ENCODE measurements around the gene EID2. TPM values are rescaled to one million over a fixed set of nuclear protein-coding genes. Genes with fewer than 3 reads are reported as not detected.

Gene EID2
- total and polyA plus RNA-seq, 2 of the 13 experiments (the other 11 are each of a cell fraction or from before 2014, with no cell fraction given): 3.7 to 14.1 TPM

DNA sequence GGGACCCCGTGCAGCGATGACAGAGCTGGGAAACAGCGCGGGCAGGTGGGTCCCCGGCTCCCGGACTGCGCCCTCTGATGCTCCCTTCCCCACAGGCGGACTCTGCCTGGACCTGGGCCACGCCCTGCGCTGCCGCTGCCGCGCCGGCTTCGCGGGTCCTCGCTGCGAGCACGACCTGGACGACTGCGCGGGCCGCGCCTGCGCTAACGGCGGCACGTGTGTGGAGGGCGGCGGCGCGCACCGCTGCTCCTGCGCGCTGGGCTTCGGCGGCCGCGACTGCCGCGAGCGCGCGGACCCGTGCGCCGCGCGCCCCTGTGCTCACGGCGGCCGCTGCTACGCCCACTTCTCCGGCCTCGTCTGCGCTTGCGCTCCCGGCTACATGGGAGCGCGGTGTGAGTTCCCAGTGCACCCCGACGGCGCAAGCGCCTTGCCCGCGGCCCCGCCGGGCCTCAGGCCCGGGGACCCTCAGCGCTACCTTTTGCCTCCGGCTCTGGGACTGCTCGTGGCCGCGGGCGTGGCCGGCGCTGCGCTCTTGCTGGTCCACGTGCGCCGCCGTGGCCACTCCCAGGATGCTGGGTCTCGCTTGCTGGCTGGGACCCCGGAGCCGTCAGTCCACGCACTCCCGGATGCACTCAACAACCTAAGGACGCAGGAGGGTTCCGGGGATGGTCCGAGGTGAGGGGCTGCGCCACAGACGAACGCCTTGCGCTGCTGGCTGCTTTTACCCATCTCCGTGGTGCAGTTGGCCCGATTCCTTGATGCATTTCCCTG, 32.8 kb downstream of the EID2 start (continued):
- no peak for TF ChIP-seq ZBTB46 (CRISPR knock-in tag; IDR thresholded peaks at IDR 0.05; ENCODE audit: borderline replicate concordance)
- TF ChIP-seq, protein P1, sequence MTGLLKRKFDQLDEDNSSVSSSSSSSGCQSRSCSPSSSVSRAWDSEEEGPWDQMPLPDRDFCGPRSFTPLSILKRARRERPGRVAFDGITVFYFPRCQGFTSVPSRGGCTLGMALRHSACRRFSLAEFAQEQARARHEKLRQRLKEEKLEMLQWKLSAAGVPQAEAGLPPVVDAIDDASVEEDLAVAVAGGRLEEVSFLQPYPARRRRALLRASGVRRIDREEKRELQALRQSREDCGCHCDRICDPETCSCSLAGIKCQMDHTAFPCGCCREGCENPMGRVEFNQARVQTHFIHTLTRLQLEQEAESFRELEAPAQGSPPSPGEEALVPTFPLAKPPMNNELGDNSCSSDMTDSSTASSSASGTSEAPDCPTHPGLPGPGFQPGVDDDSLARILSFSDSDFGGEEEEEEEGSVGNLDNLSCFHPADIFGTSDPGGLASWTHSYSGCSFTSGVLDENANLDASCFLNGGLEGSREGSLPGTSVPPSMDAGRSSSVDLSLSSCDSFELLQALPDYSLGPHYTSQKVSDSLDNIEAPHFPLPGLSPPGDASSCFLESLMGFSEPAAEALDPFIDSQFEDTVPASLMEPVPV (CRISPR knock-in tag; IDR thresholded peaks at IDR 0.05): peak; percentile 91; the same call in 1 of the 2 replicates
- peak; percentile 41; the same call in 1 of the 2 replicates for TF ChIP-seq ZNF354B (CRISPR knock-in tag; IDR thresholded peaks at IDR 0.05)
- peak; percentile 52; the same call in 1 of the 2 replicates for TF ChIP-seq NAIF1 (CRISPR knock-in tag; IDR thresholded peaks at IDR 0.05; ENCODE audit: borderline replicate concordance)
- peak; percentile 84; the same call in 1 of the 2 replicates for TF ChIP-seq CERS6 (CRISPR knock-in tag; IDR thresholded peaks at IDR 0.05)
- no peak for TF ChIP-seq ZNF569 (CRISPR knock-in tag; IDR thresholded peaks at IDR 0.05; ENCODE audit: borderline replicate concordance)
- TF ChIP-seq, protein P2, sequence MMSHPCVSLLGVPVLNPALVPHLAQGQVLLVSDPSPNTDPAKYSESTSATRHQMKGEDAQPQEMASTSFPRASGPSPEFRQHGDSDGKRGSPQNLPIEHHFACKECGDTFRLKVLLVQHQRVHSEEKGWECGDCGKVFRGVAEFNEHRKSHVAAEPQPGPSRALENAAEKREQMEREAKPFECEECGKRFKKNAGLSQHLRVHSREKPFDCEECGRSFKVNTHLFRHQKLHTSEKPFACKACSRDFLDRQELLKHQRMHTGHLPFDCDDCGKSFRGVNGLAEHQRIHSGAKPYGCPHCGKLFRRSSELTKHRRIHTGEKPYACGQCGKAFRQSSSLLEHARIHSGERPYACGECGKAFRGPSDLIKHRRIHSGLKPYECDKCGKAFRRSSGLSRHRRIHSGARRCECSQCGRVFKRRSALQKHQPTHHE (CRISPR knock-in tag; IDR thresholded peaks at IDR 0.05; ENCODE audit: borderline replicate concordance): no peak; the same call in 1 of the 2 replicates
- TF ChIP-seq NR2C2 (CRISPR knock-in tag; IDR thresholded peaks at IDR 0.05; ENCODE audit: borderline replicate concordance): peak; percentile 44; the same call in 1 of the 2 replicates
- TF ChIP-seq HBP1 (CRISPR knock-in tag; IDR thresholded peaks at IDR 0.05; ENCODE audit: low read depth): 0 out of 2 replicates have a peak, but pooled peaks have one; percentile 37
- no peak for TF ChIP-seq NFE2L1 (CRISPR knock-in tag; IDR thresholded peaks at IDR 0.05; ENCODE audit: borderline replicate concordance)
- TF ChIP-seq, protein P3, sequence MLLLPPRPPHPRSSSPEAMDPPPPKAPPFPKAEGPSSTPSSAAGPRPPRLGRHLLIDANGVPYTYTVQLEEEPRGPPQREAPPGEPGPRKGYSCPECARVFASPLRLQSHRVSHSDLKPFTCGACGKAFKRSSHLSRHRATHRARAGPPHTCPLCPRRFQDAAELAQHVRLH (CRISPR knock-in tag; IDR thresholded peaks at IDR 0.05; ENCODE audit: borderline replicate concordance, low read depth): 0 out of 2 replicates have a peak, but pooled peaks have one; percentile 61
- no peak for TF ChIP-seq PRDM10 (CRISPR knock-in tag; IDR thresholded peaks at IDR 0.05; ENCODE audit: low read depth)
- TF ChIP-seq HNRNPL (IDR thresholded peaks at IDR 0.05; ENCODE audit: low read depth, low read length): no peak
- TF ChIP-seq SAFB2 (CRISPR knock-in tag; IDR thresholded peaks at IDR 0.05; ENCODE audit: borderline replicate concordance, low read depth): peak; percentile 83; the same call in 1 of the 2 replicates
- no peak for TF ChIP-seq PHF5A (CRISPR knock-in tag; IDR thresholded peaks at IDR 0.05; ENCODE audit: low read depth, unreplicated experiment)

Measured in HepG2 (cell line).